Measurements from ENCODE around the gene PRKCH. TPM values are rescaled to one million over a fixed set of nuclear protein-coding genes. Genes with fewer than 3 reads are reported as not detected.

The PRKCH gene
- polyA plus RNA-seq, 1 donor from 2014 or later, result 2.0 TPM

DNA sequence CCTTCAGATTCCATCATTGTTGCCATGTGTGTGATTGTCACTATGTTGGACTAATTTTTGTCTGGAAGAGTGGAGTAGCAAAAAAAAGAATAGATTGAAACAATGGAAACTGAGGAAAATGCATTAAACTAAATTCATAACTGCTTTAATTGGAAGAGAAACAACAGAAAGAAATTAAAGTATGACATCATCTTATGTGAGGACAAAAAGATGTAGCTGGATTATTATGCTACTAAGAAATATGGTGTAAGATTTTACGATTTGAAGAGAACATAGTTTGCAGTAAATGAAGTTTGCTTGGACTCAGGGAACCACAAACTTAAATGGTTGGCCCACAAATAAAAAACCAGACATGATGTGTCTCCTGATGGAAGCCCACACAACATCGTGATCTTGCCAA lies 76.8 kb downstream of the PRKCH start:
- Histone ChIP-seq H3K9me3 (ENCODE audit: low read length) (no peaks in the 10 kb centered on the region), H3K27ac (ENCODE audit: low read length) (no peak overlapping the region), H4K20me1 (ENCODE audit: insufficient read depth) (no peaks in the 10 kb centered on the region), H3F3A (ENCODE audit: insufficient read depth, low read length, poor library complexity, severe bottlenecking) (no peaks in the 10 kb centered on the region), H3K79me2 (replicated peaks; ENCODE audit: insufficient read depth, low read length) (no peaks in the 10 kb centered on the region), H3K36me3 (ENCODE audit: insufficient read depth, low read length) (no peaks in the 10 kb centered on the region), H3K27me3 (ENCODE audit: insufficient read depth, low read depth, low read length) (no peaks in the 10 kb centered on the region), H3K9ac (ENCODE audit: low read length) (no peak overlapping the region), H3K4me2 (ENCODE audit: low read length) (no peak overlapping the region), H2AFZ (ENCODE audit: low read depth, low read length) (no peak overlapping the region), H3K4me3 (ENCODE audit: low read length) (no peak overlapping the region), H3K9me2 (ENCODE audit: insufficient read depth, low read length) (no peaks in the 10 kb centered on the region)
- TF ChIP-seq EP300 (conservative IDR thresholded peaks at IDR 0.05; ENCODE audit: poor library complexity, severe bottlenecking) (no peak), TAF1 (IDR thresholded peaks at IDR 0.05; ENCODE audit: low read depth) (no peak), POLR2AphosphoS5 (IDR thresholded peaks at IDR 0.05) (no peak), CTCF (IDR thresholded peaks at IDR 0.05; ENCODE audit: poor library complexity, severe bottlenecking) (no peak), RAD21 (conservative IDR thresholded peaks at IDR 0.05) (no peak), EZH2 (IDR thresholded peaks at IDR 0.05; ENCODE audit: borderline replicate concordance, insufficient read depth, low read length, poor library complexity, severe bottlenecking) (no peak), SMC3 (conservative IDR thresholded peaks at IDR 0.05; ENCODE audit: poor library complexity) (no peak), MXI1 (conservative IDR thresholded peaks at IDR 0.05; ENCODE audit: poor library complexity, severe bottlenecking) (no peak), REST (IDR thresholded peaks at IDR 0.05; ENCODE audit: borderline replicate concordance) (no peak)

DNA sequence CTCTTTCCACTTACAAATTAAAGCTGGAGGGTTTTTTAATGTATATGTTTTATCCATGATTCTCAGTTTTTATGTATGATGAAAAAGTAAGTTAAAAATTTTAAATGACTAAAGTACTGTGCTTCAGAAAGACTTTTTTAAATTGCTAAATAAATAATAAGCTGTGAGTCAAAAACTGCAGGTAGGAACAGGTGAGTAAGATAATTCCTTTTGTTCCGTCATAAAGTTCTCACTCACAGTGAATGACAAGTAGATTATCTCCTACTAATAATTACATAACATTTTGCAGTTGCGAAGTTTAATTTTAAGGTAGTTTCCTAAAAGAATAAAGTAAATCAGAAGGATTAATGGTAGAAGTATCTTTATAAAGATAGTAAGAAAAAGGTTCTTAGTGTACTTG lies 78.0 kb downstream of the PRKCH start:
- H3K9me3 ChIP-seq (ENCODE audit: low read length), result no peaks in the 10 kb centered on the region
- no peaks in the 10 kb centered on the region for H3K79me2 ChIP-seq (replicated peaks; ENCODE audit: insufficient read depth, low read length)
- H3K36me3 ChIP-seq (ENCODE audit: insufficient read depth, low read length), result no peaks in the 10 kb centered on the region
- H4K20me1 ChIP-seq (ENCODE audit: insufficient read depth), result no peaks in the 10 kb centered on the region
- H3F3A ChIP-seq (ENCODE audit: insufficient read depth, low read length, poor library complexity, severe bottlenecking), result no peaks in the 10 kb centered on the region
- TF ChIP-seq REST (IDR thresholded peaks at IDR 0.05; ENCODE audit: borderline replicate concordance) (no peak), MXI1 (conservative IDR thresholded peaks at IDR 0.05; ENCODE audit: poor library complexity, severe bottlenecking) (no peak), RAD21 (conservative IDR thresholded peaks at IDR 0.05) (no peak)
- H3K27me3 ChIP-seq (ENCODE audit: insufficient read depth, low read depth, low read length), result no peaks in the 10 kb centered on the region
- H3K27ac ChIP-seq (ENCODE audit: low read length), result no peak overlapping the region
- H3K4me2 ChIP-seq (ENCODE audit: low read length), result no peak overlapping the region
- H3K9me2 ChIP-seq (ENCODE audit: insufficient read depth, low read length), result no peaks in the 10 kb centered on the region
- no peak overlapping the region for H2AFZ ChIP-seq (ENCODE audit: low read depth, low read length)
- H3K4me3 ChIP-seq (ENCODE audit: low read length), result no peak overlapping the region
- H3K9ac ChIP-seq (ENCODE audit: low read length), result no peak overlapping the region
